Effector CD8-positive, alpha-beta T cell (primary cell): ENCODE data around the gene FAM89A.

Source experiments
- DNase-seq: peaks from one replicate; lab custom pipeline; 2025; lab: John Stamatoyannopoulos, UW
- total RNA-seq, 4 experiments: gene quantifications; one replicate each; lab custom pipeline; 2026; lab: John Stamatoyannopoulos, UW

FAM89A gene
- 3.0 to 7.4 (median 3.5) reads per million in 4 experiments for total RNA-seq

GRCh38 chr1:231040019-231040799 lies at the start of gene FAM89A:
Gene FAM89A (minus strand): TSS chr1:231040254. CDS start chr1:231040211, 43 bp downstream.
- DNase-seq = peak; percentile 60

- DNase-seq = no peak
These were observed 44.3 kb upstream of the FAM89A start for GRCh38 chr1:231084353-231084752.

DNA sequence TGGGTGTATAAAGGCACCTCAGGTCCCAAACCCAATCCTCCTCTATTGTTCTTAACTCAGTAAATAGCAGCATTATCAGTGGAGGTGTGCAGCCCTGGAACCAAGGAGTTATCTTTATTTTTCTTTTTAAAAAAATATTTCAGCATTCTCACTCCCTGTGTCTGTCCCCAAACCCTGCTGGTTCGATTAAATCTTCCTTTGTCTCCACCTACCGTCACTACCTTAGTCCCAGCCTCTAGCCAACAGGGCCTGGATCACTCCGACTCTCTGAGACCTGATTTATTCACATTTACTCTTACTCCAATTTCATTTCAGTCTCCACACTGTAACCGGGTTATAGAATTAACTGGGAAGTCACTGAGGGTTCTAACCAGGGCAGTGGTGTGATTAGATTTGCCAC lies 39.1 kb upstream of the FAM89A start:
- no peak for DNase-seq

DNA sequence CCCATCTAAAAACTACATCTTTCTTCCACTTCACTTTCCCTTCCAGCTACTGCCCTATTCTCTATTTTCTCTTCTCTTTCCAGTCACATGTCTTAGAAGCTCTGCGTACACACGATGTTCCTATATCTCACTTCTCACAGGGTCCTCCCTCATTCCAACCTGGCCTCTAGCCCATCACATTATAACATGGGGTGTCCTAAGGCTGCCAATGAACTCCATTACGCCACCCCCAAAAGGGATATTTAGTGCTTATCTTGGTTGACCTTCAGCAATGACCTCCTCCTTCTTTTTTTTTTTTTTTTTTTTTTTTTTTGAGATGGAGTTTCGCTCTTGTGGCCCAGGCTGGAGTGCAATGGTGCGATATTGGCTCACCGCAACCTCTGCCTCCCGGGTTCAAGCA lies 38.2 kb upstream of the FAM89A start:
- DNase-seq = no peak

- no peak for DNase-seq
These were observed 36.7 kb upstream of the FAM89A start for GRCh38 chr1:231076802-231077201.

DNA sequence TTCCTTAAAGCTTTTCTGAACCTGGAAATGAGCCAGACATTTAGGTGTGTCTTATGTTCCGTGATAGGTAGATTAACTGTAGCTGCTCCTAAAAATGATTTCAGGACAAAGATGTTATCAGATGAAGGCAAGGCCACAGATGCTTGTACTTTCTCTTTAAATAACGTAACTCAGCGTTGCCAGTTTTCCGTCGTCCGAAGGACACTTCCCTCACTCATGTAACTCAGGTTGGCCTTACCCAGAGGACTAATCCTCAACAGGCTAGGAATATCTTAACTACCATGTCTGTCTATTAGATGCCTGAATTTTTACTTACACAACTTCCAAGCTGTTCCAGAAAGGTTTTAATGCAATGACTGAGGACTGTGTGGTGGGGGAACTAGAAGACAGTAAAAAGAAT lies 35.4 kb upstream of the FAM89A start:
- no peak for DNase-seq

- no peak for DNase-seq
These were observed 35.0 kb upstream of the FAM89A start for GRCh38 chr1:231075020-231075419.

- DNase-seq = no peak
These were observed 34.0 kb upstream of the FAM89A start for GRCh38 chr1:231074046-231074445.

DNA sequence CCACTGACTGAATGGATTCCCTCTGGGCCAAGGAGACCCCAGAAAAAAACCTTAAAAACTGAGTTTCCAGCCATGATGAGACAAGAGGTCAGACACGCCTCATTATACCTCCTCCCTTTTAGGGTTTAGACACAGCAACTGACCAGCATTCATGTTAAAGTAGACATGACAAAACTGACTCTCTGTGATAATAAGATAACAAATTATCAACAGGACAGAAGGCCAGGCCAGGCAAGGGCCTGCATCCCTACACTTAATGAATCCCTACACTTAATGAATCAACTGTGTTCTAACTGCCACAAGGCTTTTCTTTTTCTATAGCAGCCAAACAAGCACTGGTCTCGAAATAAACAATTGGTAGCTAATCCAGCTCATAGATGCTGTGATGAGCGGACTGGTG lies 33.3 kb upstream of the FAM89A start:
- DNase-seq = no peak

- no peak for DNase-seq
These were observed 32.5 kb upstream of the FAM89A start for GRCh38 chr1:231072502-231073094.

- DNase-seq = no peak
These were observed 32.0 kb upstream of the FAM89A start for GRCh38 chr1:231072041-231072440.

DNA sequence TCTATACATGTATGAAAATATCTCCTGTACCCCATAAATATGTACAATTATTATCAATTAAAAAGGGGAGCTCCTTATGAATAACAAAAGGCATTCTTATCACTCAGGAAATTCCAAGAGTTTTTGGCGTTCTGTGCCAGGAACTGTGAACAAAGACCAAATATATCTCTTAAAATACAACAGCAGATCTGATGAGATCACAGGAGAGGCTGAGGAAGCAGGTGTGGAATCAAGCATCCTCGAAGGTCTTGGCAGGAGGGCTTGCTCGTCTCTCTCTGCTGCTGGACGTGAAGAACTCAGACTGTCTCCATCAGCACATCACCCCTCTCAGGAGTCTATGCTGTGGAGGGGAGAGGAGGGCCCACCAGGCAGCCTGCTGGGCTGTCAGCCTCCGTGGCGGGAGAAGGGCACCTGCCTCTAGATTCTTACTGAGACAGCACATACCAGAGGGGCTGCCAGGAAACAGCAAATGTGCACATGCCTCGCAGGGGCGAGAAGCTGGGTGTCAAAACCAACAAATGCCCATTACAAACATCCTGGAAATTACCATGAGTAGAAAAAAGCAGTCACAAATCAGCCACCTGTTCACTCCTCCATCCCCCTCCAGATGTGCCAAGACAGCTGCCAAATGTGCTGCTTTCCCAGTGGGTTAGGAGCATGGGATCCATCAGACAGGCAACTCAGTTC lies 30.8 kb upstream of the FAM89A start:
- no peak for DNase-seq

DNA sequence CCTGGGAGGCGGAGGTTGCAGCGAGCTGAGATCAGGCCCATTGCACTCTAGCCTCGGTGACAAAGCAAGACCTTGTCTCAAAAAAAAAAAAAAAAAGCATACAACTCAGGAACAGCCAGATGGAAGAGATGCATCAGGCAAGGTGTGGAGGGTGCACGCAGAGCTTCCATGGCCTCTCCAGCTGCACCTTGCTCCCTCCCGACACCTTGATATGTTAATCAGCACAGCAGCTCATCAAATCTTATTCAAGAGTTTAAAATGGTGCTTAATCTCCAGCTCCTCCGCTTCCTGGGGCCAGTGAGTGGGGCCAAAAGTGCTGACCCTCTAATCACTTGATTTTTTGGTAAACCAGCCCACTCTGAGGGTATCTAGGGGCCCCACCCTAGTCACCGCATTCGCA lies 29.3 kb upstream of the FAM89A start:
- DNase-seq = no peak

DNA sequence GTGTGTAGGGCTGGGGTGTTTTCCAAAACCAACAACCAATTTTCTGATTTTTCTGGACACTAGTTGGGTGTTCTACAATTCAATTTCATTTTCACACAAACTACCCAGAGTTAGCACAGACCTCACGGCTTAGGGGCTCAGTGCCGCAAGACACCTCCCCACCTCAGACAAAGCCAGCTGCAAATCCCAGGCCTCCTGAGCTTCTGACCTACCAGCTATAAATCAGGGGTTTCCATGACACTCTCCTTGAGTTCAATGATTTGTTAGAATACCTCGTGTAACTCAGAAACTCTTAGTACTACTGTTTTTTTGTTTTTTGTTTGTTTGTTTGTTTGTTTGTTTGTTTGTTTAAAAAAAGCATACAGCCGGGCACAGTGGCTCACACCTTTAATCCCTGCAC lies 28.7 kb upstream of the FAM89A start:
- no peak for DNase-seq

- DNase-seq = no peak
These were observed 25.6 kb upstream of the FAM89A start for GRCh38 chr1:231065510-231066241.

DNA sequence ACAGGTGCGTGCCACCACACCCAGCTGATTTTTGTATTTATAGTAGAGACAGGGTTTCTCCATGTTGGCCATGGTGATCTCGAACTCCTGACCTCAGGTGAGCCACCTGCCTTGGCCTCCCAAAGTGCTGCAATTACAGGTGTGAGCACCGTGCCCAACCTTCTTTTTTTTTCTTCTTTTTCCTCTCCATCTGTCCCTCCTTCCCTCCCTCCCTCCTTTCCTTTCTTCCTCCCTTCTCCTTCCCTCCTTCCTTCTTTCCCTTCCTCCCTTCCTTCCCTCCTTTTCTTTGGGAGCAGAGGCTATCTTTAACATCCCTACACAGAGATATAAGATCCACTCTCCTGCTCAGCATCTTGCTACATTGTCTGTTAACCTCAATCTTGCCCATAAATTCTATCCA lies 24.4 kb upstream of the FAM89A start:
- no peak for DNase-seq

DNA sequence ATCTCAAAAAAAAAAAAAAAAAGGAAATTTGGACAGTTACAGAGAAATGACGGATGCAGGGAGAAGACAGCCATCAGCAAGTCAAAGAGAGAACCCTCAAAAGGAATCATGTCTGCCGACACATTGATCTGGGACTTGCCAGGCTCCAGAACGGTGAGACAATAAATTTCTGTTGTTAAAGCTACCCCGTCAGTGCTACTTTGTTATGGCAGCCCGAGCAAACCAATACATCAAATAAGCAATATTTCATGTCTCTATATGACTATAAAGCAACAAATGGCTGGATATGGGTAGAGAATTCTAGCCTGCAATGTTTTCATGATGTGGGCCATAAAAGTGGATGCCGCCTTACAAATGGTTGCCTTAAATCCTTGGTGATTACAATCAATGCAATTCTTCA lies 23.3 kb upstream of the FAM89A start:
- DNase-seq = no peak

GRCh38 chr1:231062500-231063270 lies 22.6 kb upstream of the FAM89A start:
- no peak for DNase-seq

GRCh38 chr1:231059566-231060193 lies 19.6 kb upstream of the FAM89A start:
- no peak for DNase-seq

- no peak for DNase-seq
These were observed 18.5 kb upstream of the FAM89A start for GRCh38 chr1:231058416-231059109.
